ENCODE measurements around the gene PEX26. TPM values are rescaled to one million over a fixed set of nuclear protein-coding genes. Genes with fewer than 3 reads are reported as not detected.

The PEX26 gene
- total RNA-seq, 2 experiments from 2014 or later: 19.6 to 20.8 TPM

DNA sequence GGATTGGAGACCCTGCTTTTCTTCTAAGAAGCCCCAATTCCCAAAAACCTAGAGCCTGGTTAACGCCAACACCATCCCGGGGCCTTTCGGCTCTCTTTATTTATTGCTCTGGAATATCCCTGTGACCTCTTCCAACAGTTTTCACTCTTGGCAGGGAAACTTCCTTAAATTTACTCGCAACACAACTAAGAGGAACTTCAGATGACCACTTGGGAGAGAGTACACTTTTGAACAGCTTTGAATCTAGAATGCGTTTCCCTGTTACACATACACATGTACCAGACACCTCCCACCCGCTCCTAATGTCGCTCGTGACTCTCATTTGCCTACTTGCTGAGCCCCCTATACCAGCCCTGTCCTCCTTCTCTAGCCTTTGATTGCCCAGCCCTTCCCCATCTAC, 52.2 kb downstream of the PEX26 start:
- Histone ChIP-seq H3K4me3 (ENCODE audit: low read length) (no peak overlapping the region), H3K27me3 (ENCODE audit: control insufficient read depth in 1 of 2, insufficient read depth in 2 of 2, low read length in 2 of 2) (no peaks in the 10 kb centered on the region), H3K9me3 (ENCODE audit: control insufficient read depth in 1 of 2, insufficient read depth in 1 of 2, low read length in 2 of 2) (no peaks in the 10 kb centered on the region), H3K4me1 (ENCODE audit: insufficient read depth, low read length) (no peaks in the 10 kb centered on the region), H3K27ac (ENCODE audit: low read depth in 1 of 2, low read length in 2 of 2) (no peak overlapping the region), H3K36me3 (ENCODE audit: insufficient read depth, low read length) (peaks cover 3% of the 10 kb centered on the region)
- ChIA-PET CTCF (no interaction called here), POLR2A (no interaction called here)
- Mint-ChIP-seq H3K9me3 (no peaks in the 10 kb centered on the region), H3K27me3 (no peaks in the 10 kb centered on the region), H3K36me3 (ENCODE audit: low read depth) (peaks cover 11% of the 10 kb centered on the region), H3K4me1 (ENCODE audit: low read depth) (no peaks in the 10 kb centered on the region), H3K27ac (no peak overlapping the region), H3K4me3 (no peak overlapping the region)
- intact Hi-C loops (cut with DNase I, micrococcal nuclease): no loop called here
- TF ChIP-seq, protein P1, sequence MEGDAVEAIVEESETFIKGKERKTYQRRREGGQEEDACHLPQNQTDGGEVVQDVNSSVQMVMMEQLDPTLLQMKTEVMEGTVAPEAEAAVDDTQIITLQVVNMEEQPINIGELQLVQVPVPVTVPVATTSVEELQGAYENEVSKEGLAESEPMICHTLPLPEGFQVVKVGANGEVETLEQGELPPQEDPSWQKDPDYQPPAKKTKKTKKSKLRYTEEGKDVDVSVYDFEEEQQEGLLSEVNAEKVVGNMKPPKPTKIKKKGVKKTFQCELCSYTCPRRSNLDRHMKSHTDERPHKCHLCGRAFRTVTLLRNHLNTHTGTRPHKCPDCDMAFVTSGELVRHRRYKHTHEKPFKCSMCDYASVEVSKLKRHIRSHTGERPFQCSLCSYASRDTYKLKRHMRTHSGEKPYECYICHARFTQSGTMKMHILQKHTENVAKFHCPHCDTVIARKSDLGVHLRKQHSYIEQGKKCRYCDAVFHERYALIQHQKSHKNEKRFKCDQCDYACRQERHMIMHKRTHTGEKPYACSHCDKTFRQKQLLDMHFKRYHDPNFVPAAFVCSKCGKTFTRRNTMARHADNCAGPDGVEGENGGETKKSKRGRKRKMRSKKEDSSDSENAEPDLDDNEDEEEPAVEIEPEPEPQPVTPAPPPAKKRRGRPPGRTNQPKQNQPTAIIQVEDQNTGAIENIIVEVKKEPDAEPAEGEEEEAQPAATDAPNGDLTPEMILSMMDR (IDR thresholded peaks at IDR 0.05): no peak
- ATAC-seq (ENCODE audit: poor library complexity): no peak
- DNase-seq: no peak

- H3K27me3 Mint-ChIP-seq: no peaks in the 10 kb centered on the region
- no peak overlapping the region for H3K27ac Mint-ChIP-seq
- Histone ChIP-seq H3K9me3 (ENCODE audit: control insufficient read depth in 1 of 2, insufficient read depth in 1 of 2, low read length in 2 of 2) (no peaks in the 10 kb centered on the region), H3K27ac (ENCODE audit: low read depth in 1 of 2, low read length in 2 of 2) (no peak overlapping the region), H3K4me3 (ENCODE audit: low read length) (no peak overlapping the region), H3K36me3 (ENCODE audit: insufficient read depth, low read length) (peaks cover 3% of the 10 kb centered on the region), H3K4me1 (ENCODE audit: insufficient read depth, low read length) (no peaks in the 10 kb centered on the region), H3K27me3 (ENCODE audit: control insufficient read depth in 1 of 2, insufficient read depth in 2 of 2, low read length in 2 of 2) (no peaks in the 10 kb centered on the region)
- DNase-seq (no peak), ATAC-seq (ENCODE audit: poor library complexity) (no peak)
- no peak overlapping the region for H3K4me3 Mint-ChIP-seq
- TF ChIP-seq, protein P1 (IDR thresholded peaks at IDR 0.05): no peak
- intact Hi-C loops (cut with DNase I, micrococcal nuclease): no loop called here
- H3K9me3 Mint-ChIP-seq: no peaks in the 10 kb centered on the region
- H3K36me3 Mint-ChIP-seq (ENCODE audit: low read depth): peaks cover 11% of the 10 kb centered on the region
- H3K4me1 Mint-ChIP-seq (ENCODE audit: low read depth): no peaks in the 10 kb centered on the region
- ChIA-PET POLR2A (no interaction called here), CTCF (no interaction called here)
These were observed 53.1 kb downstream of the PEX26 start for GRCh38 chr22:18130699-18131429.

DNA sequence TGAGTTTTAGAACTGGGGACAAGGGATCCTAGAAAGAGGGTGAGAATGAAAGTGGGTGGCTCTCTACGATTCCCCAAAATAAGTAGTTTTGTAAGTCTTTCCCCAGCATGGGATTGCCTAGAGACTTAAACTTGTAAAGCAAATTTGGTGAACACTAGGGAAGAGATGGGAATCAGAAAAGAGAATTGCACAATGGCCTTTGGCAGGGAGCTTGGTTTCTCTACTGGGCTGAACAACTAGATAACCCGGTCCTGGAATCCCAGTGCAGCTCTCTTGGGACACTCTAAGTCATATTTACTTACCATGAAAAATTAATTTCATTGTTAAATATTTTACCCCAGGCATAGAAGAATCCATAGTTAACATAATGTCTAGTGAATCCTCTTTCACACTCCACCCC, 55.7 kb downstream of the PEX26 start:
- ChIA-PET POLR2A (no interaction called here), CTCF (no interaction called here)
- Mint-ChIP-seq H3K9me3 (no peaks in the 10 kb centered on the region), H3K4me3 (no peak overlapping the region), H3K36me3 (ENCODE audit: low read depth) (peaks cover 11% of the 10 kb centered on the region), H3K4me1 (ENCODE audit: low read depth) (no peaks in the 10 kb centered on the region), H3K27ac (no peak overlapping the region), H3K27me3 (no peaks in the 10 kb centered on the region)
- Histone ChIP-seq H3K27me3 (ENCODE audit: control insufficient read depth in 1 of 2, insufficient read depth in 2 of 2, low read length in 2 of 2) (no peaks in the 10 kb centered on the region), H3K27ac (ENCODE audit: low read depth in 1 of 2, low read length in 2 of 2) (no peak overlapping the region), H3K4me3 (ENCODE audit: low read length) (no peak overlapping the region), H3K36me3 (ENCODE audit: insufficient read depth, low read length) (peaks cover 3% of the 10 kb centered on the region), H3K4me1 (ENCODE audit: insufficient read depth, low read length) (no peaks in the 10 kb centered on the region), H3K9me3 (ENCODE audit: control insufficient read depth in 1 of 2, insufficient read depth in 1 of 2, low read length in 2 of 2) (no peaks in the 10 kb centered on the region)
- TF ChIP-seq, protein P1 (IDR thresholded peaks at IDR 0.05): no peak
- intact Hi-C loops (cut with DNase I, micrococcal nuclease): no loop called here
- no peak for DNase-seq
- no peak for ATAC-seq (ENCODE audit: poor library complexity)
